WI38 (cell line): Measurements from ENCODE around the gene SRP68.

Experiments used
- H3K4me3 ChIP-seq: 2 replicates; pipeline ENCODE4 v1.5.1; 2011; ENCODE audit warnings: low read depth, mild to moderate bottlenecking, control low read depth, low read length
- TF ChIP-seq, protein P1 (sequence below): IDR thresholded peaks from 2 replicates; pipeline ENCODE4 v1.5.1; 2012; ENCODE audit warnings: low read depth, mild to moderate bottlenecking, control low read depth, low read length

SRP68 gene

DNA sequence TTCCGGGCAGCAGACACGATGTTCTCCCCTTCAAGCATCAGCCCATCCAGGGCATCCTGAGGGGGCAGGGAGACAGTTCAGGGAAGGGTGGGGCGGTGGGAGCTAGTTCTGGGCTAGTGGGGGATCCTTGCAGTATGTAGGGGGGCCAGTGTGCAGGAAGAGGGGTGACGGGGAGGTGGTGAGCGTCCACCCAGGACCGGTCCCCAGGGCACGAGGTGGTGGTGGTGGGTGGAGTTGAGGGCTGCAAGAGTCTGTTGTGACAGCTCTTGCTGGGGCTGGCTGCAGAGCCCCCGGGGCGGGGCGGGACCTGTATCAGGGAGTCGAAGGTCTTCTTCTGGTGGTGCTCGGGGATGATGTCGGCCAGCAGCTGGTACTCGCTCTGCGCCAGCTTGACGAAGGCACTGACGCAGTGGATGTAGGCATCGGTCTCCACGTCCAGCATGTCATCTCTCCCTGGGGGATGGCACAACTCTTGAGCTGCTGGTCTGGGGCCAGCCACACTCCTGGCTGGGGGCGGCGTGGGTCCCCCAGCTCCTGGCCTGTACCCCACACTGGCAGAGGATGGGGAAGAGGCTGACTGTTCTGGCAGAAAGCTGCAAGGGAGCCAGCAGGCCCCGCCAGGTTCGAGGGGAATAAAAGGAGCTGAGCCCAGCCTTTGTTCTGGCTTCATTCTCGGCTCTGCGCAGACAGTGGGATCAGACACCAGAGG, 16.7 kb upstream of the SRP68 start:
- H3K4me3 ChIP-seq: no peak overlapping the region
- TF ChIP-seq, protein P1, sequence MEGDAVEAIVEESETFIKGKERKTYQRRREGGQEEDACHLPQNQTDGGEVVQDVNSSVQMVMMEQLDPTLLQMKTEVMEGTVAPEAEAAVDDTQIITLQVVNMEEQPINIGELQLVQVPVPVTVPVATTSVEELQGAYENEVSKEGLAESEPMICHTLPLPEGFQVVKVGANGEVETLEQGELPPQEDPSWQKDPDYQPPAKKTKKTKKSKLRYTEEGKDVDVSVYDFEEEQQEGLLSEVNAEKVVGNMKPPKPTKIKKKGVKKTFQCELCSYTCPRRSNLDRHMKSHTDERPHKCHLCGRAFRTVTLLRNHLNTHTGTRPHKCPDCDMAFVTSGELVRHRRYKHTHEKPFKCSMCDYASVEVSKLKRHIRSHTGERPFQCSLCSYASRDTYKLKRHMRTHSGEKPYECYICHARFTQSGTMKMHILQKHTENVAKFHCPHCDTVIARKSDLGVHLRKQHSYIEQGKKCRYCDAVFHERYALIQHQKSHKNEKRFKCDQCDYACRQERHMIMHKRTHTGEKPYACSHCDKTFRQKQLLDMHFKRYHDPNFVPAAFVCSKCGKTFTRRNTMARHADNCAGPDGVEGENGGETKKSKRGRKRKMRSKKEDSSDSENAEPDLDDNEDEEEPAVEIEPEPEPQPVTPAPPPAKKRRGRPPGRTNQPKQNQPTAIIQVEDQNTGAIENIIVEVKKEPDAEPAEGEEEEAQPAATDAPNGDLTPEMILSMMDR: no peak

DNA sequence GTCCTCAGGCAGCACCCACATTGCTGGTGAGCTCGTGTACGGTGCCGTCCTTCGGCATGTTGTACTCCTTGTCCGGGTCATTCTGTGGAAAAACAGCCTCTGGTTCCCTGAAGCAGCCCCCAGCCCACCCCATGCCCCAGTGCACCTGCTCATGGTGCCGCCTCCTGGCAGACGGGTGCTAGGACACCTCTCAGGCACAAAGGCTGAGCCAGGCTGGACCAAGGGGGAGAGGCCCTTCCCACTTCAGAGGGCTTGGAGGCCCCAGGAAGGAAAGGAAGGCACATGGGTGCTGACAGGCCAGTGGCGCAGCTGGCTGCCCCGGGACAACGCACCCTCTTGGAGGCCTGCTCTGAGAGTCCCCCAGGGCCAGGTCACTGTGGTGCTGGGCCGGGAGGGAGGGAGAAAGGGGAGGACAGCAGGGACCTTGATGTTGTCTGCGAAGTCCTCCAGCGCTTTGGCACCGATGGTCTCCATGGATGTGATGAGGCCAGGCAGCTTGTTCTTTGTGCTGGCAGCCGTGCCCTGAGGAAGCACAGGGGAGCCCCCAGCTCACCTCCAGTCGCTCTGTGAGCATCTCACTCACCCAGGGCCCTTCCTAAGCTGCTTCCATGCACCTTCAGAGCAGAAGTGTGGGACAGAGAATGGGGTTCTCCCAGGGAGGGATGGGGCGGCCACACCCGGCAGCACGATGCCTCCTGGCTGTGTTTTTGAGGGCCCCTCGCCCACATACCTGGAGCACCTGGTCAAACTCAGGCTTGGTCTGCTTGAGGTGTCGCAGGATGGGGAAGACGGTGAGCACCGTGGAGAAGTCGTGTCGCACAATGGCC, 15.9 kb upstream of the SRP68 start:
- TF ChIP-seq, protein P1: no peak
- H3K4me3 ChIP-seq: no peak overlapping the region

DNA sequence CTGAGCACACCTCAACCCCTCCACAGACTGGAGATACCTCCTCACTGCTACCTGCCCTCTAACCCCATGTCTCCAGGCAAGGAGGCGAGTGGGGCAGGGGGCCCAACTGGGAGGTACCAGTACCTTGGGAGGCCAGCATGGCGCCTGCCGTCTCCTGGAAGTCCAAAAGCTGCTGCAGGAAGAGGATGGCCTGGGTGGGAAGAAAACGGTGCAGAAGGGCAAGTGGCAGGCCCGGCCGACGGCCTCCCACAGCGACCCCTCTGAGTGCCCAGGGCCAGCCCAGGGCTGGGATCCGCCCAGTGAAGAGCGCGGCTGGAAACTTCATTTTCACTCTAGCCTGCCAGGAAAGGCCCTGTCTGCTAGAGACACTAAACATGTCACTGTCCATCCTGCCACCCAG, 15.2 kb upstream of the SRP68 start:
- TF ChIP-seq, protein P1: no peak
- no peak overlapping the region for H3K4me3 ChIP-seq

DNA sequence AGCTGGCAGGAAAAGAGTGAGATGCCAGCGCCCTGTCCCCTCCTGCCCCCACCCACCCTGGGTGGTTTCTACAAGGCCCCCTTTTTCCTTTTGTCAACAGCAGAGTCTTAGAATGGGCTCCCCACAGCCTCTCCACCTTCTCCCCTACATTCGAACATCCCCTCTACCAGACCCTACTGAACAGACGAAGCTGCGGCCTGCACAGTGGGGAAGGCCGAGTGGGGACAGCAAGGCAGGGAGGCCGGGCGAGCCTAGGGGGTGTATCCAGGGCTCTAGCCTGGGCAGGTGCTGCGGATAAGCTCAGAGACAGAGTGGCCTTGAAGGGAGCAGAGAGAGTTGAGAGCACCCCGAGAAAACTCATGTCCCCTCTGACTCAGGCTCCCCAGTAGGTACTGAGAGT, 14.1 kb upstream of the SRP68 start:
- H3K4me3 ChIP-seq: no peak overlapping the region
- TF ChIP-seq, protein P1: no peak

DNA sequence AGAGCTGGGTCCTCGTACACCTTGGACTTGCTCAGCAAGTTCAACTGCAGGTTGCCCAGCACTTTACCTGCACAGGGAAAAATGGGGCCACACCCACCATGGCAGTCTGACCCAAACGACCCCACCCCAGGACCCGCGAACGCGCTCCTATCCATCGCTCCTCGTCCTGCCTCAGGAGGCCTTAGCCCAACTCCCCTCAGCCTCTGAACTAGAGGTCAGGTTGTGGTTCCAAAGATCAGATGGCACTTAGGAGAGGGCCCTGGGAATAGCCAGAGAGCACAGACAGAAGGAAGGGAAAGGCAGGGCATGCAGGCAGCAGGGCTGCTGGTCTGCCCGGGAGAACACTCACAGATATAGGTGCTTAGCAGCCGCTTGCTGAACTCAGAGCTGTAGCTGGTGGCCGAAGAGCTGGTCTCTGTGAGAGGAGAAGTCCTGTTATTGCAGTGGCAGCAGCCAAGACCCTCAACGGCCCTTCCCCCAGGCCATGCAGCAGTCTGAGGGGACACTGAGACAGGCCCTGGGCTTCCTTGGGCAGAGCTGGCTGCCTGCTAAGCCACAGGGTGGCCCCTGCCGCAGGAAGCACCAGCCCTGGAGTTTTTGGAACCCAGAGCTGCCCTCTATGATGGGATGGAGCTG, 13.5 kb upstream of the SRP68 start:
- TF ChIP-seq, protein P1: no peak
- H3K4me3 ChIP-seq: no peak overlapping the region

DNA sequence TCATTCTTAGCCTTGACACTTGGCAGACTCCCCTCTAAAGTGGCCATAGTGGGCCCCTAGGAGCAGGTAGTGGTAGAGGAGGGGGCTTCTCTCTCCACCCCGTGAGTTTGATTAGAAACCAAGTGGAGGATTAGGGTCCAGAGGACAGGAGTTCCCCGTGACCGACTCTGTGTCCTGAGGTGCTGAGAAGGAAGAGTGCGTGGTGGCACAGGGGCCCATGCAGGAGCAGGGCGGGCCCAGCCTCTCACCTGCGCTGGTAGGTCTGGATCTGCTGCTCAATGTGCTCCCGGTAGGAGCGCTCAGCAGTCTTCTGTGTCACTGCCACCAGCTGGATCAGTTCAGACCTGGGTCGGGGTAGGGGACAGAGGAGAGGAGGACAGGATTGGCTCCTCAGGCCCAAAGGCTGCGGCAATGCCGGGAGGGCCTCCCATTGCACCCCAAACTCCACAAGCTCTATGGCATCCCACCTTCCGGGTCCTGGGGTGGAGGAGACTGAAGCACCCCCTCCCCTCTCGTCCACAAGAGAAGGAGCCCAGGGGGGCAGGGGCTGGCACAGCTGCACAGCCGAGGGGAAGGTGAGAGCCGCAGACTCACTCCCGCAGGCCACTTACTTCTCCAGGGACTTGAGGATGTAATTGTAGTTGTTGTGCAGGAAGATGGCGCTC, 12.9 kb upstream of the SRP68 start:
- TF ChIP-seq, protein P1: no peak
- no peak overlapping the region for H3K4me3 ChIP-seq
